ENCODE measurements around the gene ANGEL1.

The ANGEL1 gene

GRCh38 chr14:76814726-76815645 is 2.3 kb upstream of the ANGEL1 start:
- DNase-seq (ENCODE audit: low spot score): no peak

GRCh38 chr14:76812093-76812421 is 625 bp downstream of the ANGEL1 start:
- no peak for DNase-seq (ENCODE audit: low spot score)

- DNase-seq (ENCODE audit: low spot score): no peak
Observed at GRCh38 chr14:76811561-76811960, 1.1 kb downstream of the ANGEL1 start.

DNA sequence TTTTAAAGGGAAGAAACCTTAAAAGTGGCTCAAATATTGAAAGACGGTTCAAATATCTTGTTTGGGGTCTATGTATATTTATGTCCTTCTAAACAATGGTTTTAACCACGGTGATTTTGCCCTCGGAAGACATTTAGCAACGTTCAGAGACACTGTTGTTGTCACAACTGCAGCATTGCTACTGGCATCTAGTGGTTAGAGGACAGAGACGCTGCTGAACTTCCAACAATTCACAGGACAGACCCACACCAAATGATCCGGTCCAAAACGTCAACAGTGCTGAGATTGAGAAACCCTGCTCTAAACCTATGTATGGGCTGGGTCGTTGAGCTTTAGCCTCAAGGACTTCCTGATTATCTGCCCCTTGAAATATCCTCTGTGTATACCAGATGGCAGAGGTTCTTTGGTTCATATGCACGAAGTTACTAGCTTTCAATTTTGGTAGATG is 1.7 kb downstream of the ANGEL1 start:
- DNase-seq (ENCODE audit: low spot score): peak; percentile 84

DNA sequence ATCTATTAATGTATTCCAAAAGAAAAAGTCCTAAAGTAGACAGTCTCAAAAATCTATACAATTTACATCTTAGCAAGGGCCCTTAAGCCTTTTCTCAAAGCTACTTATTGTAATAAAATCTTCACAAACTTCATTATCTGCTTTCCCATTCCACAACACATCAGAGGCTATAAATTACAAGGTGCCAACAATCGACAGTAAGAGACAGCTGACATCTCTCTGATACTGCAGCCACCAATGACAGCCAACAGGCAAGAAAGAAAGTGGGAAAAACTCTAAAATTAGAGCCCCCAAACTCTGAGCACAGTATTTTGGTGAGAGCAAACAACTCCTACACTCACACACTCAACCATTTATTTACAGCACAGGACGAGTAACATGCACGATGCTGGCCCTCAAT is 2.2 kb downstream of the ANGEL1 start:
- DNase-seq (ENCODE audit: low spot score): no peak

DNA sequence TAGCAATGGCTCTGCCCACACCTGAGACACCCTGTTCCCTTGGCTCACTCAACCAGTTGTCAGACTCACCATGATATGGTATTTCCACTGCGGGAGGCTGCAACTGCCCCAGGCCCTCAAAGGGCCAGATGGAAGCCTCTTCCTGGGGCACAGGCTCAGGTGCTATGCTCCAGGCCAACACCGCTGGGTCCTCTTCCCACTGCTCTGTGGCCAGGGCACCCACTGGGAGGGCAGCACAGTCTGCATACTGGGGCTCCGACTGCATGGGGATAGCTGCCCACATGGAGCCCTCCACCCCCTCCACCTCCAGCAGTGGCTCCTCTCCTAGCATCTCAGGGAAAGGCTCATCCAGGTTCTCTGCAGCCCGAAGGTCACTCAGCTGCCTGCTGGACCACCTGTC is 3.7 kb downstream of the ANGEL1 start:
- DNase-seq (ENCODE audit: low spot score): no peak

GRCh38 chr14:76808011-76808410 is 4.7 kb downstream of the ANGEL1 start:
- DNase-seq (ENCODE audit: low spot score): no peak

- no peak for DNase-seq (ENCODE audit: low spot score)
Observed at GRCh38 chr14:76806446-76806845, 6.2 kb downstream of the ANGEL1 start.

DNA sequence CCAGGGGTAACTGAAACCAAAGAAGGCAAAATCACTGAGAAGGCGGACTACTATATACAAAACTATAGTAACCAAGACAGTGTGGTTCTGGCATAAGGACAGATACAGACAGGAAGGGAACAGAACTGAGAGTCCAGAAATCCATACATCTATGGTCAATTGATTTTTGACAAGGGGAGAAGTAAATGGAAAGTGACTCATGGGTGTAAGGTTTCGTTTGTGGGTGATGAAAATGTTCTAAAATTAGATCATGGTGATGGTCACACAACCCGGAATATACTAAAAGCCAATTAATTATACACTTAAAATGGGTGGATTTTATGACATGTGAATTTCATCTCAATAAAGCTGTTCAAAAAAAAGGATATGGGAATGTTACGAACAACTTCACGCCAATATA is 18.7 kb downstream of the ANGEL1 start:
- no peak for DNase-seq (ENCODE audit: low spot score)

GRCh38 chr14:76793324-76793723 is 19.4 kb downstream of the ANGEL1 start:
- no peak for DNase-seq (ENCODE audit: low spot score)

GRCh38 chr14:76792422-76792821 is 20.3 kb downstream of the ANGEL1 start:
- no peak for DNase-seq (ENCODE audit: low spot score)

DNA sequence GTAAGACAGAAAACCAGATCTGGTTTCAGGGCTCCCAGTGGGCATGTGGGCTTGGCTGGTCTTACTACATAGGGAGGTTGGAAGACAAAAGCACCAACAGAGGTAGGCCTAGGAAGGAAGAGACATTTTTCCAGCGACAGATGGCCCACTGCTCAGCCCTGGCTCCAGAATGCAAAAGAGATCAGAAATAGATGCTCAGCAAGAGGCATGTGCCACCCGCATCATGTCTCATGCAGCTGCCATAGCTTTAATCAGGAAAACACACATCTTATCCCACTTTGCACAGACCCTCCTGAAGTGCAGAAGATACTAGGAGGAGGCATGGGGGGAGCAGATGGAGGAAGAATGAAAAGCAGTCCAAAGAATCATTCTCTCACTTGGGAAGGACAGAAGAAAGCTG is 26.1 kb downstream of the ANGEL1 start:
- DNase-seq (ENCODE audit: low spot score): peak; percentile 52

GRCh38 chr14:76784881-76785280 is 27.8 kb downstream of the ANGEL1 start:
- DNase-seq (ENCODE audit: low spot score): peak; percentile 92

GRCh38 chr14:76784266-76784874 is 28.3 kb downstream of the ANGEL1 start:
- DNase-seq (ENCODE audit: low spot score): no peak

DNA sequence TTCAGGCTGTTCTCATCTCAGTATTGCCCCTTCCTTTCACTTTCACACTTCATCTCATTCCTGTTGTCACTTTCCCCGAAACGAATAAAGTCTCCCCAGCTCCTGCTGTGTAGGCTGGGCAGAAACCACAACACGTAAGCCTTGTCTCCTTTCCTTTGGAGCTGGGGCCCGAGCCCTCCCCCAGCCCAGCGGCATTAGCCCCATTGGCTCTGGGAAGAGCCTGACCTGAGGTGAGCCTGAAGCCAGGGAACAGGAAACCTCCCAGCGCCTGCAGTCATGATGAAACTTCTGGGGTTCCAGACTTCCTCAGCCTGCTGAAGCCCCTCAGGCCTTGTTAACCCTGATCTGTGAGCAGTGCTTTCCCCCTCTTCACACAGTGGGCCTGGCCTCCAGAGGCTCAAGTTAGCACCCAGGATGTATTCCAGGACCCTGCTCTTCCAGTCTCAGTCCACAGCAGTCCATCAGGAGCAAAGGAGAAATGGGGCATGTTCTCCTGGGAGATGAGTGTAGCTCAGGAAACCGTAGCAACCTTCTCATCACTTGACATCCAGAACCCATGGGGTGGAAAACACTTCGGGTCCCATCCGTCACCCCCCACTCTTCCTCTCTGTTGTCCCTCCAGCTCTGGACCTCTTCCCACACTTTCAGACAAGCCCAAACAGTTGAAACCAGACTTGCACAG is 29.7 kb downstream of the ANGEL1 start:
- DNase-seq (ENCODE audit: low spot score): no peak

- no peak for DNase-seq (ENCODE audit: low spot score)
Observed at GRCh38 chr14:76782115-76782884, 30.4 kb downstream of the ANGEL1 start.

- no peak for DNase-seq (ENCODE audit: low spot score)
Observed at GRCh38 chr14:76781648-76782051, 31.0 kb downstream of the ANGEL1 start.

GRCh38 chr14:76780875-76781647 is 31.6 kb downstream of the ANGEL1 start:
- DNase-seq (ENCODE audit: low spot score): peak; percentile 90

DNA sequence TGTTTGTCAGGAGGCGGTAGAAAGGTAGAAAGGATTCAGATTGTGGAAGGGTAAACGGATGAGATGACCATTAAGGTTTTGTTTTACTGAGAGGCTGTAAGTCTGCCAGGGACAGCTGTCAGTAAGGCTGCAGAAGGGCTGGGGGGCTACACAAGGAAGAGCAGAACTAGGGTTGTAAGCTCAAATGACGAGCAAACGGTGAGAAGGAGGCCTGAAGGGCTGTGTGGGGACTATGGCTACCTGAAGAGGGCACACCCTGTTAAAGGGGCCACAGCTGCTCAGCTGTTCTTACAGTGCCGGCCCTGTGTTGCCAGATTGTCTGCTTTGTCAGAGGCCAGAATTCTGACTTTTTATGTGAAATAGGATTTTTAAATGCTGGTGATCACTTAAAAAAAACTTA is 32.3 kb downstream of the ANGEL1 start:
- no peak for DNase-seq (ENCODE audit: low spot score)

GRCh38 chr14:76780058-76780345 is 32.7 kb downstream of the ANGEL1 start:
- DNase-seq (ENCODE audit: low spot score): no peak

DNA sequence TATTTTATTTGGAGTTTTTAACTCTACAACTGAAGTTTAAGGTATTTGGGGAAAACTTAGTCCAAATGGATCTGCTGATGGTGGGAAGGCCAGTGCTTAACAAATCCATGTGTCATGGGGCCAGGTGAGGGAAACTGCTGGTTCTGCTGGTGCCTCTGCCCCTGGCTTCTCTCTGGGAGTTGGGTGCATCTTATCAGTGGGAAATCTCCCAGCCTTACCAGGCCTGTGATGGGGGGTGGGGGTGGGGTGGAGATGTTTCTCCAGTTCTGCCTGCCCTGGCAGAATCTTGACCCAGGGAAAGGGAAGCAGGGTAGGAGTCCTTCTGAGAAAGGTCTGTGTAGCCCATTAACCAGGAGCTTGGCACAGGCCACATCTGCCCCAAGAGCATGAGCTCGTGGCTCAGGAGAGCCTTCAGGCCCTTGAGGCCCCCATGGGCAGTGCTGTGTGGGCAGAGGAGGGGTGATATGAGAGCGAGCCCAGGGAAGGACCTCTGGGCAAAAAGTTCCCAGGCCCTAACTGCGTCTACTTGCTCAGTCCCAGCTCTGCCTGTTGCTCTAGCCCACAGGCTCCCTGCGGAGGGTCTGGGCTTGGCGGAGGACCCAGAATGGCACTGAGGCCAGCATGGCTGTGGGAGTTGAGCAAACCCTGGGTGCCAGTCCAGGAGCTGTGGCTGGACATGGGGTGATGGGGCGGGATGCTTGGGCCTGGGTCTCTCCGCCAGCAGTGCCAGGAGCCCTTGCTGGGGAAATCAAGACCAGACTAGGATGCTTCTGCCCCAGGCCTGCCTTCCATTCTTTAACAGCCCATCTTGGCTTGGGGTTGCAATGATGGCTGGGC is 33.2 kb downstream of the ANGEL1 start:
- no peak for DNase-seq (ENCODE audit: low spot score)
